GM18951 (cell line): ENCODE measurements around the gene ZSCAN31.
"Not testable (repeated sequence)": the region's sequence is repeated elsewhere in the genome, so short reads cannot be mapped to it uniquely, and the experiment has no call there.

Experiments used
- POLR2A ChIP-seq: IDR thresholded peaks from 4 replicates; pipeline ENCODE4 v1.6.1; 2011; ENCODE audit warnings: mild to moderate bottlenecking; ENCODE audit not compliant: insufficient read length, insufficient read depth; ENCODE audit errors: extremely low read depth
- in situ Hi-C: fragments of 300-500 bp; cut with MboI; formaldehyde crosslinking; loops from one replicate; pipeline ENCODE4 v1.12.0; 2022; ENCODE audit warnings: low sequenced_read_pairs, mixed read lengths, inconsistent platforms; ENCODE audit not compliant: unreplicated experiment

ZSCAN31 gene

GRCh38 chr6:28335564-28336283 is at the start of gene ZSCAN31:
ZSCAN31 (minus strand) TSS chr6:28336148; CDS start chr6:28329683, 6,465 bp downstream.
- TF ChIP-seq POLR2A, result peak; percentile 52
- in situ Hi-C loops, result no loop called here

- in situ Hi-C loops, result no loop called here
- no peak for TF ChIP-seq POLR2A
Observed at GRCh38 chr6:28384143-28384533, 48.2 kb upstream of the ZSCAN31 start.

- TF ChIP-seq POLR2A, result peak; percentile 48
Observed at GRCh38 chr6:28383235-28384142, 47.5 kb upstream of the ZSCAN31 start.

GRCh38 chr6:28380381-28380780 is 44.4 kb upstream of the ZSCAN31 start:
- in situ Hi-C loops, result no loop called here
- no peak for TF ChIP-seq POLR2A

More at GRCh38 chr6:28383235-28384142, 47.5 kb upstream of the ZSCAN31 start:
- in situ Hi-C loops, result no loop called here

- TF ChIP-seq POLR2A, result no peak
- in situ Hi-C loops, result no loop called here
Observed at GRCh38 chr6:28378644-28379043, 42.7 kb upstream of the ZSCAN31 start.

- TF ChIP-seq POLR2A, result no peak
- in situ Hi-C loops, result no loop called here
Observed at GRCh38 chr6:28377879-28378278, 41.9 kb upstream of the ZSCAN31 start.

GRCh38 chr6:28373925-28374324 is 38.0 kb upstream of the ZSCAN31 start:
- in situ Hi-C loops, result no loop called here
- TF ChIP-seq POLR2A, result no peak

GRCh38 chr6:28371706-28372451 is 35.9 kb upstream of the ZSCAN31 start:
- TF ChIP-seq POLR2A, result no peak
- in situ Hi-C loops, result no loop called here

- in situ Hi-C loops, result no loop called here
- TF ChIP-seq POLR2A, result no peak
Observed at GRCh38 chr6:28371280-28371679, 35.3 kb upstream of the ZSCAN31 start.

GRCh38 chr6:28370440-28370839 is 34.5 kb upstream of the ZSCAN31 start:
- in situ Hi-C loops, result no loop called here
- no peak for TF ChIP-seq POLR2A

GRCh38 chr6:28369463-28369862 is 33.5 kb upstream of the ZSCAN31 start:
- TF ChIP-seq POLR2A, result no peak
- in situ Hi-C loops, result no loop called here

GRCh38 chr6:28368522-28368921 is 32.6 kb upstream of the ZSCAN31 start:
- no peak for TF ChIP-seq POLR2A
- in situ Hi-C loops, result no loop called here

- in situ Hi-C loops, result not testable (repeated sequence)
Observed at GRCh38 chr6:28365590-28365989, 29.6 kb upstream of the ZSCAN31 start.
